GM23338 (cell line): ENCODE data around the gene TLCD3A. TPM values are rescaled to one million over a fixed set of nuclear protein-coding genes. Genes with fewer than 3 reads are reported as not detected.
A peak's percentile ranks its signal among the peaks of the same experiment; 100 is the strongest.
"Not testable (repeated sequence)": the region's sequence is repeated elsewhere in the genome, so short reads cannot be mapped to it uniquely, and the experiment has no call there.

ENCODE experiments used
- ATAC-seq: fragments of 200-7000 bp; cut with Tn5 transposase; 3 replicates; pipeline ENCODE4 v1.9.1; 2020
- DNase-seq: peaks from one replicate; pipeline ENCODE4 v3.0.0-alpha.2; 2015; ENCODE audit warnings: low spot score
- H2AFZ ChIP-seq: fragments of 200-600 bp; sonication (generic); 2 replicates; pipeline ENCODE4 v1.8.0; 2016; ENCODE audit warnings: antibody characterized with exemption, mild to moderate bottlenecking, moderate library complexity
- H3F3A ChIP-seq: fragments of 200-600 bp; sonication (generic); replicated peaks from 2 replicates; pipeline ENCODE4 v1.8.0; 2017; ENCODE audit warnings: antibody characterized with exemption, mixed run types, low read depth
- H3K27ac ChIP-seq: fragments of 200-600 bp; sonication (generic); 2 replicates; pipeline ENCODE4 v1.6.1; 2016; ENCODE audit warnings: low read depth
- H3K27me3 ChIP-seq: fragments of 200-600 bp; sonication (generic); 2 replicates; pipeline ENCODE4 v1.8.0; 2016; ENCODE audit warnings: mild to moderate bottlenecking, mixed run types, moderate library complexity; ENCODE audit not compliant: insufficient read depth
- H3K36me3 ChIP-seq: fragments of 200-600 bp; sonication (generic); 2 replicates; pipeline ENCODE4 v1.8.0; 2016; ENCODE audit warnings: mild to moderate bottlenecking; ENCODE audit not compliant: insufficient read depth
- H3K4me1 ChIP-seq: fragments of 200-600 bp; sonication (generic); 2 replicates; pipeline ENCODE4 v1.8.0; 2016; ENCODE audit warnings: mild to moderate bottlenecking, moderate library complexity; ENCODE audit not compliant: insufficient read depth
- H3K4me2 ChIP-seq: fragments of 200-600 bp; sonication (generic); 2 replicates; pipeline ENCODE4 v1.7.1; 2017; ENCODE audit warnings: mixed run types
- H3K4me3 ChIP-seq: fragments of 200-600 bp; sonication (generic); 2 replicates; pipeline ENCODE4 v1.6.1; 2016; ENCODE audit warnings: mixed run types
- H3K79me2 ChIP-seq: fragments of 200-600 bp; sonication (generic); replicated peaks from 2 replicates; pipeline ENCODE4 v1.8.0; 2017; ENCODE audit warnings: mild to moderate bottlenecking; ENCODE audit not compliant: insufficient read depth
- H3K9me2 ChIP-seq: fragments of 200-600 bp; sonication (generic); 2 replicates; pipeline ENCODE4 v1.8.0; 2017; ENCODE audit not compliant: insufficient read depth
- H4K20me1 ChIP-seq: fragments of 200-600 bp; sonication (generic); replicated peaks from 2 replicates; pipeline ENCODE4 v1.8.0; 2017; ENCODE audit warnings: mild to moderate bottlenecking; ENCODE audit not compliant: insufficient read depth
- H3K27ac Mint-ChIP-seq: 2 replicates; pipeline ENCODE4 v1.8.0; 2020; ENCODE audit warnings: inconsistent platforms, mild to moderate bottlenecking, moderate library complexity, mixed read lengths
- H3K27me3 Mint-ChIP-seq: 3 replicates; pipeline ENCODE4 v1.8.0; 2022; ENCODE audit warnings: low read depth, mild to moderate bottlenecking, moderate library complexity, mixed read lengths, inconsistent platforms; ENCODE audit not compliant: insufficient read depth, poor library complexity
- H3K36me3 Mint-ChIP-seq: 3 replicates; pipeline ENCODE4 v1.8.0; 2021; ENCODE audit warnings: low read depth, mild to moderate bottlenecking, inconsistent platforms, moderate library complexity, mixed read lengths
- H3K4me1 Mint-ChIP-seq: 3 replicates; pipeline ENCODE4 v1.8.0; 2020; ENCODE audit warnings: mild to moderate bottlenecking, inconsistent platforms, mixed read lengths
- H3K4me3 Mint-ChIP-seq: 3 replicates; pipeline ENCODE4 v1.8.0; 2021; ENCODE audit warnings: moderate library complexity, mild to moderate bottlenecking, inconsistent platforms, mixed read lengths
- H3K9me3 Mint-ChIP-seq: 3 replicates; pipeline ENCODE4 v1.8.0; 2020; ENCODE audit warnings: moderate library complexity, mild to moderate bottlenecking, inconsistent platforms, mixed read lengths
- ZNF462 ChIP-seq: fragments of 250-450 bp; sonication (Bioruptor Pico); IDR thresholded peaks from 2 replicates; pipeline ENCODE4 v1.5.0; 2020; ENCODE audit warnings: mild to moderate bottlenecking, moderate library complexity
- polyA plus RNA-seq: library from polyadenylated mRNA; unstranded; fragments of >200 nt; fragmentation: Nextera tagmentation; extraction: Ambion mirVana; gene quantifications from 2 replicates; pipeline ENCODE4 v1.2.1, GENCODE V29; 2016
- total RNA-seq: library from RNA; depleted of rRNA; stranded (reverse); fragments of >200 nt; shearing (Covaris generic); gene quantifications from 2 replicates; pipeline ENCODE4 v1.2.3, GENCODE V29; 2014
- TF ChIP-seq, protein P1 (sequence below), 2 experiments: fragments of 200-600 bp in 1 of 2; sonication (generic) in 1 of 2; conservative IDR thresholded peaks; 2 replicates each; pipeline versions ENCODE4 v1.5.1 to v1.6.1; 2016 to 2017; ENCODE audit warnings: antibody characterized with exemption in 2 of 2, low read depth in 2 of 2, mild to moderate bottlenecking in 2 of 2, moderate library complexity in 1 of 2

Gene TLCD3A
- total and polyA plus RNA-seq, 2 experiments from 2014 or later, result 10.3 to 21.1 TPM

DNA sequence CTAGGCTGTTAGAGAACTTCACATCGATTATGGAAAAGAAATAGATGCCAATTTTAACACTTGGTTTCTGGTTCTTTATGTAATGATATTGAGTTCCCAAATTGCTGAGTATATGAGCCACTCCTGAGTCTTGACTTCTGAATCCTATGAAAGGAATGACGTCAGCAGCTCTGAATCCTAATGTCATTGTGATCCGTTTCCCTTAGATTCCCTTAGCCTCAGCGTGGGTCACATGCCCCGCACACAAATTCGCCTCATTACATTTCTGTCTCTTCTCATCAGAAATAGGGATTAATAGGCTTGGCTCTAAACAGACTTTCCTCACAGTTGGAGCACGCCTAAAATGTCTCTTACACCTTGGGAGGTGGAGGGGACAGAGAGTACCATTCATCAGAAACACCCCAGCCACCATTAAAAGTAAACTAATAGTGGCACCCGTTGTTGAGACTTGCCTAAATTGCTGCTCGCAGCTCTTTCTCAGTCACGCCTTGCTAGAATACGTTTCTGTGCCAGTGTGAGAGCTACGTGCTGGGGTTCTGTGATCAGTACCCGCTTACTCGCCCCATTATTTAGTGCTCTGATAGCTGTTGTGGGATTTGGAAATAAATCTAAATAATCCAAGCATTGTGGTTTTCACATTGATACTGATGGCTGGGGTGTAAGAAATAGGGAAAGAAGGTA, 56.9 kb downstream of the TLCD3A start (continued):
- TF ChIP-seq ZNF462 (CRISPR knock-in tag), result no peak
- TF ChIP-seq, protein P1, sequence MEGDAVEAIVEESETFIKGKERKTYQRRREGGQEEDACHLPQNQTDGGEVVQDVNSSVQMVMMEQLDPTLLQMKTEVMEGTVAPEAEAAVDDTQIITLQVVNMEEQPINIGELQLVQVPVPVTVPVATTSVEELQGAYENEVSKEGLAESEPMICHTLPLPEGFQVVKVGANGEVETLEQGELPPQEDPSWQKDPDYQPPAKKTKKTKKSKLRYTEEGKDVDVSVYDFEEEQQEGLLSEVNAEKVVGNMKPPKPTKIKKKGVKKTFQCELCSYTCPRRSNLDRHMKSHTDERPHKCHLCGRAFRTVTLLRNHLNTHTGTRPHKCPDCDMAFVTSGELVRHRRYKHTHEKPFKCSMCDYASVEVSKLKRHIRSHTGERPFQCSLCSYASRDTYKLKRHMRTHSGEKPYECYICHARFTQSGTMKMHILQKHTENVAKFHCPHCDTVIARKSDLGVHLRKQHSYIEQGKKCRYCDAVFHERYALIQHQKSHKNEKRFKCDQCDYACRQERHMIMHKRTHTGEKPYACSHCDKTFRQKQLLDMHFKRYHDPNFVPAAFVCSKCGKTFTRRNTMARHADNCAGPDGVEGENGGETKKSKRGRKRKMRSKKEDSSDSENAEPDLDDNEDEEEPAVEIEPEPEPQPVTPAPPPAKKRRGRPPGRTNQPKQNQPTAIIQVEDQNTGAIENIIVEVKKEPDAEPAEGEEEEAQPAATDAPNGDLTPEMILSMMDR (conservative IDR thresholded peaks at IDR 0.05; ENCODE audit: low read depth in 2 of 2), result no peak

- H3K27me3 Mint-ChIP-seq, result peaks cover 20% of the 10 kb centered on the region
- not testable (repeated sequence) for H3K4me3 Mint-ChIP-seq, H3K27me3 ChIP-seq, H3K9me2 ChIP-seq, H2AFZ ChIP-seq, H3K36me3 ChIP-seq, H3K4me3 ChIP-seq, H3K9me3 Mint-ChIP-seq, H3K4me2 ChIP-seq, H3K4me1 ChIP-seq, H4K20me1 ChIP-seq
- peaks cover 23% of the 10 kb centered on the region for H3K4me1 Mint-ChIP-seq
- Histone ChIP-seq H3K79me2 (peaks cover 14% of the 10 kb centered on the region), H3F3A (peaks cover 31% of the 10 kb centered on the region), H3K27ac (peak overlapping the region; percentile 74)
- H3K36me3 Mint-ChIP-seq, result peaks cover 58% of the 10 kb centered on the region
- peak overlapping the region; percentile 59; the same call in 1 of the 2 replicates for H3K27ac Mint-ChIP-seq
- ATAC-seq (peak; percentile 46), DNase-seq (peak; percentile 56)
Observed at GRCh38 chr17:789931-790873, 57.8 kb downstream of the TLCD3A start.

DNA sequence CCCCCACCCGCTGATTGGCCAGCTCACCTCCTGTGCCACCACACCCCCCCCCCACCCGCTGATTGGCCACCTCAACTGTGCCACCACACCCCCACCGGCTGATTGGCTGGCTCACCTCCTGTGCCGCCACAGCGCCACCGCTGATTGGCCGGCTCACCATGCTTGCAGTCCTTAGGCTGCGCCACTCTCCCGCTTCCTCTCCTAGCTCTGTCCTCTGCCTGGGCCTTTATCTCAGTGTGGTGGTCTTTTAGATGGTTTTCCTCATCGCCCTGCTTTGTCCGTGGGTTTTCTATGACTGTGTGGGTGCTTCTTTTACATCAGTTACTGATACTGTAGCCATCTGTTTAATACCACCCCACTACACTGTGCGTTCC, 58.5 kb downstream of the TLCD3A start:
- H2AFZ ChIP-seq, H4K20me1 ChIP-seq, H3K4me1 ChIP-seq, H3K79me2 ChIP-seq, H3K4me3 Mint-ChIP-seq, H3K9me3 Mint-ChIP-seq, H3K9me2 ChIP-seq, H3K27ac ChIP-seq, H3K4me3 ChIP-seq, H3K36me3 ChIP-seq, H3K4me2 ChIP-seq, H3K27ac Mint-ChIP-seq, H3K27me3 ChIP-seq: not testable (repeated sequence)
- peaks cover 35% of the 10 kb centered on the region for H3F3A ChIP-seq
- DNase-seq, result peak; percentile 48
- H3K4me1 Mint-ChIP-seq, result peaks cover 23% of the 10 kb centered on the region
- peaks cover 25% of the 10 kb centered on the region for H3K27me3 Mint-ChIP-seq
- ATAC-seq, result peak; percentile 11
- H3K36me3 Mint-ChIP-seq, result peaks cover 55% of the 10 kb centered on the region
